NOMO-1 treated with DMSO at 0.1 percent for 48 hours (cell line): ENCODE measurements around the gene DACH1.

Experiments
- DNase-seq: peaks from one replicate; lab custom pipeline; 2025; ENCODE audit not compliant: unreplicated experiment; lab: John Stamatoyannopoulos, UW

Gene DACH1

GRCh38 chr13:71430681-71431080 lies 436.3 kb downstream of the DACH1 start:
- DNase-seq, result no peak

- no peak for DNase-seq
Observed at GRCh38 chr13:71417205-71417604, 449.8 kb downstream of the DACH1 start.

DNA sequence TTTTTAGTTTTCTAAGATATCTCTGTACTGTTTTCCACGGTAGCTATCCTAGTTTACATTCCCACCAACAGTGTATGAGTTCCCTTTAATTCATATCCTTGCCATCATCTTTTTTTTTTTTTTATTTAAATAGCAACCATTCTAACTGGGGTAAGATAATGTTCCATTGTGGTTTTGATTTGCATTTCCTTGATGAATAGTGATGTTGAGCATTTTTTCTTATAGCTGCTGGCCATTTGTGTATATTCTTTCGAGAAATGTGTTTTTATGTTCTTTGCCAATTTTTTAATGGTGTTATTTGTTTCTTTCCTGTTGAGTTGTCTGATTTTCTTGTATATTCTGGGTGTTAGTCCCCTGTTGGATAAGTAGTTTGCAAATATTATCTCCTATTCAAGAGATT lies 454.8 kb downstream of the DACH1 start:
- no peak for DNase-seq

GRCh38 chr13:71408416-71408815 lies 458.6 kb downstream of the DACH1 start:
- DNase-seq, result no peak

- DNase-seq, result no peak
Observed at GRCh38 chr13:71399631-71400215, 467.3 kb downstream of the DACH1 start.

DNA sequence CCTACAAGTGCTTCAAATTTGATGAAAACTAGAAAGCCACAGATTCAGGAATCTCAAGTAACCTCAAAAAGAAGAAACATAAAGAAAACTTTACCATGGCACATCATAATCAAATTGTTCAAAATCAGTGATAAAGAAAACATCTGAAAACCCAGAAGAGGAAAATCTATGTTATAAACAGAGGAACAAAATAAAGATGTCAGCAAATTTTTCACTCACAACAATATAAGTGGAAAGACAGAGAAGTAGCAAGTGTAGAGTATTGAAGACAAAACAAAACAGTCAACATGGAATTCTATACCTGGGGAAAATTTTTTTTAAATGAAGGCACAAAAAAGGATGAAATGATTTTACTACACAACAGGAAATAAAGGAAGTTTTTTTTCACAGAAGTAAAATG lies 470.9 kb downstream of the DACH1 start:
- no peak for DNase-seq

GRCh38 chr13:71395053-71395452 lies 472.0 kb downstream of the DACH1 start:
- no peak for DNase-seq

DNA sequence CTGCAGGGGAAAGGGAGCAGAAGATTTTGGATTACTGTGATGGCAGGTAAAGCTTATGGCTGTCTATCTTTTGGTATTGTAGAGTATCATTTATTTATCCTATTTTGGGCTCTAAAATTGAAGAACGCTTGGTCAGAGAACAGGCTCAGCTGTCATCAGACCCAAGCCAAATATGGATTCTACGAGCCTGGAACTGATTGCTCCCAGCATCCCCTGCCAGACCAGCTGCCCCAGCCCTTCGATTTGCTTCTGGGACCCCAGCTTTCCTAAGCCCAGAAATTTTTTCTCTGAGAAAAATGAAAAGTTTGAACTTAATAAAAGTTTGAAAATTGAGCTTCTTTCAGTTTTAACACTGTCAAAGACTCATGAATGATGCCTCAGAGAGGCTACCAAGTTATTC lies 472.8 kb downstream of the DACH1 start:
- no peak for DNase-seq
